Activated CD4-positive, alpha-beta T cell treated with anti-CD3 and anti-CD28 coated beads for 36 hours (primary cell): ENCODE measurements around the gene CCDC122. TPM values are rescaled to one million over a fixed set of nuclear protein-coding genes. Genes with fewer than 3 reads are reported as not detected.

Experiments used
- ATAC-seq: fragments of 200-7000 bp; cut with Tn5 transposase; one replicate; pipeline ENCODE4 v1.10.0; 2021; ENCODE audit warnings: mild to moderate bottlenecking, moderate library complexity
- CTCF ChIA-PET: fragments of 350-600 bp; sonication (Branson Sonifier 250); formaldehyde crosslinking; loops from one replicate; lab custom pipeline; 2021; ENCODE audit warnings: antibody characterized with exemption; lab: Charles Lee
- POLR2A ChIA-PET: fragments of 350-600 bp; sonication (Branson Sonifier 250); formaldehyde crosslinking; loops from one replicate; lab custom pipeline; 2021; ENCODE audit warnings: antibody characterized with exemption, inconsistent platforms; lab: Charles Lee
- DNase-seq: peaks from one replicate; pipeline ENCODE4 v3.0.0-alpha.2; 2020
- H3K27ac Mint-ChIP-seq: one replicate; pipeline ENCODE4 v1.8.0; 2021; ENCODE audit warnings: mixed read lengths
- H3K27me3 Mint-ChIP-seq: one replicate; pipeline ENCODE4 v1.8.0; 2021; ENCODE audit warnings: mixed read lengths
- H3K36me3 Mint-ChIP-seq: one replicate; pipeline ENCODE4 v1.8.0; 2021; ENCODE audit warnings: low read depth, mixed read lengths
- H3K4me1 Mint-ChIP-seq: one replicate; pipeline ENCODE4 v1.8.0; 2021; ENCODE audit warnings: mixed read lengths
- H3K4me3 Mint-ChIP-seq: one replicate; pipeline ENCODE4 v1.8.0; 2021; ENCODE audit warnings: mild to moderate bottlenecking, moderate library complexity, mixed read lengths
- H3K9me3 Mint-ChIP-seq: one replicate; pipeline ENCODE4 v1.8.0; 2021; ENCODE audit warnings: low read depth, mixed read lengths
- intact Hi-C, 2 experiments: fragments of 100-400 bp; cut with DNase I in 1 of 2; cut with micrococcal nuclease in 1 of 2; formaldehyde crosslinking; loops; one replicate each; pipeline versions ENCODE4 v1.14.2 to v1.15.1; 2022 to 2024; cut with DNase I, micrococcal nuclease
- total RNA-seq, 2 experiments: library from RNA; stranded (reverse); gene quantifications; one replicate each; pipeline ENCODE4 v1.2.3, GENCODE V29; 2021

The CCDC122 gene
- total RNA-seq: 1 to 10 TPM; 2.0 to 3.1 TPM

- H3K4me3 Mint-ChIP-seq: peak within 1 kb of the TSS; percentile 79
- no peaks in the 10 kb centered on the region for H3K9me3 Mint-ChIP-seq
- peak within 1 kb of the TSS; percentile 82 for H3K27ac Mint-ChIP-seq
- intact Hi-C loops: loop anchor here (1.0 to 10.0 kb wide), 5 partner anchors 82 to 1284 kb away; no protein-coding TSS in a partner anchor
- DNase-seq (peak; percentile 89), ATAC-seq (peak; percentile 94)
- CTCF ChIA-PET: interaction anchor here (0.5 kb wide), 1 partner anchor 1563 kb away, joined by 3 read pairs; no protein-coding TSS in a partner anchor
- H3K36me3 Mint-ChIP-seq: peaks cover 3% of the 10 kb centered on the region
- peaks cover 13% of the 10 kb centered on the region for H3K27me3 Mint-ChIP-seq
- POLR2A ChIA-PET: no interaction called here
- H3K4me1 Mint-ChIP-seq: peaks cover 22% of the 10 kb centered on the region
Observed at GRCh38 chr13:43878892-43879754, at the start of gene CCDC122. Gene CCDC122 (minus strand): TSS chr13:43879740. CDS start chr13:43869376, 10,364 bp downstream.

GRCh38 chr13:43924549-43925245 is 45.2 kb upstream of the CCDC122 start:
- ATAC-seq (no peak), DNase-seq (no peak)
- ChIA-PET POLR2A (no interaction called here), CTCF (interaction anchor here (0.6 to 0.7 kb wide), 2 partner anchors 108 to 321 kb away, joined by 3 read pairs; no protein-coding TSS in a partner anchor)
- no peak overlapping the region for H3K4me3 Mint-ChIP-seq
- H3K27me3 Mint-ChIP-seq: peaks cover 8% of the 10 kb centered on the region
- no peaks in the 10 kb centered on the region for H3K4me1 Mint-ChIP-seq
- H3K36me3 Mint-ChIP-seq: no peaks in the 10 kb centered on the region
- no peak overlapping the region for H3K27ac Mint-ChIP-seq
- H3K9me3 Mint-ChIP-seq: no peaks in the 10 kb centered on the region
- intact Hi-C loops: no loop called here

- H3K4me3 Mint-ChIP-seq: no peak overlapping the region
- CTCF ChIA-PET: interaction anchor here (1.1 kb wide), 1 partner anchor 548 kb away, joined by 4 read pairs; no protein-coding TSS in a partner anchor
- H3K36me3 Mint-ChIP-seq: no peaks in the 10 kb centered on the region
- no peak overlapping the region for H3K27ac Mint-ChIP-seq
- intact Hi-C loops: no loop called here
- H3K9me3 Mint-ChIP-seq: no peaks in the 10 kb centered on the region
- ATAC-seq: no peak
- peaks cover 8% of the 10 kb centered on the region for H3K27me3 Mint-ChIP-seq
- no peak for DNase-seq
- no peaks in the 10 kb centered on the region for H3K4me1 Mint-ChIP-seq
- POLR2A ChIA-PET: no interaction called here
Observed at GRCh38 chr13:43920965-43921674, 41.6 kb upstream of the CCDC122 start.

- Mint-ChIP-seq H3K27ac (no peak overlapping the region), H3K4me3 (no peak overlapping the region), H3K4me1 (no peaks in the 10 kb centered on the region), H3K36me3 (no peaks in the 10 kb centered on the region), H3K27me3 (peaks cover 5% of the 10 kb centered on the region), H3K9me3 (no peaks in the 10 kb centered on the region)
- DNase-seq: no peak
- intact Hi-C loops: no loop called here
- ChIA-PET POLR2A (no interaction called here), CTCF (interaction anchor here (1.3 kb wide), 1 partner anchor 10 kb away, joined by 3 read pairs; no protein-coding TSS in a partner anchor)
- ATAC-seq: no peak
Observed at GRCh38 chr13:43918636-43919035, 39.1 kb upstream of the CCDC122 start.

- POLR2A ChIA-PET: no interaction called here
- Mint-ChIP-seq H3K27me3 (peaks cover 7% of the 10 kb centered on the region), H3K36me3 (no peaks in the 10 kb centered on the region), H3K4me1 (no peaks in the 10 kb centered on the region), H3K9me3 (no peaks in the 10 kb centered on the region), H3K4me3 (no peak overlapping the region), H3K27ac (no peak overlapping the region)
- CTCF ChIA-PET: interaction anchor here (0.7 kb wide), 1 partner anchor 966 kb away, joined by 5 read pairs; no protein-coding TSS in a partner anchor
- intact Hi-C loops: no loop called here
- no peak for DNase-seq
- ATAC-seq: no peak
Observed at GRCh38 chr13:43916828-43917227, 37.3 kb upstream of the CCDC122 start.

GRCh38 chr13:43915451-43915850 is 35.9 kb upstream of the CCDC122 start:
- POLR2A ChIA-PET: no interaction called here
- no peak overlapping the region for H3K4me3 Mint-ChIP-seq
- no peaks in the 10 kb centered on the region for H3K4me1 Mint-ChIP-seq
- H3K9me3 Mint-ChIP-seq: no peaks in the 10 kb centered on the region
- peaks cover 3% of the 10 kb centered on the region for H3K27me3 Mint-ChIP-seq
- no peak for DNase-seq
- intact Hi-C loops: no loop called here
- H3K27ac Mint-ChIP-seq: no peak overlapping the region
- ATAC-seq: no peak
- CTCF ChIA-PET: interaction anchor here (1.1 to 2.0 kb wide), 2 partner anchors 10 to 524 kb away, joined by 3 to 6 read pairs; no protein-coding TSS in a partner anchor
- no peaks in the 10 kb centered on the region for H3K36me3 Mint-ChIP-seq

- POLR2A ChIA-PET: no interaction called here
- Mint-ChIP-seq H3K4me1 (peaks cover 7% of the 10 kb centered on the region), H3K27ac (no peak overlapping the region), H3K27me3 (peaks cover 3% of the 10 kb centered on the region), H3K4me3 (no peak overlapping the region), H3K9me3 (no peaks in the 10 kb centered on the region), H3K36me3 (no peaks in the 10 kb centered on the region)
- DNase-seq (no peak), ATAC-seq (no peak)
- intact Hi-C loops: no loop called here
- CTCF ChIA-PET: no interaction called here
Observed at GRCh38 chr13:43911871-43912270, 32.3 kb upstream of the CCDC122 start.

- intact Hi-C loops: no loop called here
- ChIA-PET CTCF (interaction anchor here (0.9 to 1.0 kb wide), 3 partner anchors 421 to 561 kb away, joined by 3 to 4 read pairs (median 4); no protein-coding TSS in a partner anchor), POLR2A (no interaction called here)
- Mint-ChIP-seq H3K4me3 (no peak overlapping the region), H3K27me3 (peaks cover 3% of the 10 kb centered on the region), H3K4me1 (peaks cover 7% of the 10 kb centered on the region), H3K9me3 (no peaks in the 10 kb centered on the region), H3K27ac (no peak overlapping the region), H3K36me3 (no peaks in the 10 kb centered on the region)
- no peak for DNase-seq
- no peak for ATAC-seq
Observed at GRCh38 chr13:43911278-43911677, 31.7 kb upstream of the CCDC122 start.

GRCh38 chr13:43910856-43911255 is 31.3 kb upstream of the CCDC122 start:
- peaks cover 7% of the 10 kb centered on the region for H3K4me1 Mint-ChIP-seq
- H3K9me3 Mint-ChIP-seq: no peaks in the 10 kb centered on the region
- no peaks in the 10 kb centered on the region for H3K36me3 Mint-ChIP-seq
- CTCF ChIA-PET: interaction anchor here (0.9 to 1.0 kb wide), 3 partner anchors 421 to 561 kb away, joined by 3 to 4 read pairs (median 4); no protein-coding TSS in a partner anchor
- H3K27me3 Mint-ChIP-seq: peaks cover 3% of the 10 kb centered on the region
- POLR2A ChIA-PET: no interaction called here
- DNase-seq (no peak), ATAC-seq (no peak)
- no peak overlapping the region for H3K4me3 Mint-ChIP-seq
- intact Hi-C loops: no loop called here
- H3K27ac Mint-ChIP-seq: no peak overlapping the region

GRCh38 chr13:43908156-43909126 is 28.9 kb upstream of the CCDC122 start:
- Mint-ChIP-seq H3K27ac (no peak overlapping the region), H3K4me1 (peaks cover 7% of the 10 kb centered on the region), H3K4me3 (no peak overlapping the region), H3K9me3 (no peaks in the 10 kb centered on the region), H3K27me3 (peaks cover 7% of the 10 kb centered on the region), H3K36me3 (no peaks in the 10 kb centered on the region)
- CTCF ChIA-PET: interaction anchor here (0.6 to 2.9 kb wide), 21 partner anchors 10 to 1552 kb away, joined by 3 to 48 read pairs (median 3); no protein-coding TSS in a partner anchor
- DNase-seq (peak; percentile 7), ATAC-seq (peak; percentile 90)
- POLR2A ChIA-PET: interaction anchor here (0.7 kb wide), 1 partner anchor 11 kb away, joined by 4 read pairs; no protein-coding TSS in a partner anchor
- intact Hi-C loops: loop anchor here (1.0 to 10.0 kb wide), 7 partner anchors 144 to 1396 kb away; no protein-coding TSS in a partner anchor
